HG02642 (cell line): ENCODE data around the gene RBMS3.

Source experiments
- ATAC-seq: cut with Tn5 transposase; IDR thresholded peaks from one replicate; pipeline ENCODE4 v1.9.1; 2021; ENCODE audit warnings: mild to moderate bottlenecking; ENCODE audit not compliant: unreplicated experiment, poor library complexity

RBMS3 gene

GRCh38 chr3:29594261-29594660 is 313.4 kb downstream of the RBMS3 start:
- ATAC-seq = no peak

- ATAC-seq = no peak
Observed at GRCh38 chr3:29597376-29598008, 316.6 kb downstream of the RBMS3 start.

- ATAC-seq = no peak
Observed at GRCh38 chr3:29601861-29602585, 321.2 kb downstream of the RBMS3 start.

GRCh38 chr3:29605845-29606244 is 325.0 kb downstream of the RBMS3 start:
- ATAC-seq = no peak

- no peak for ATAC-seq
Observed at GRCh38 chr3:29606416-29606815, 325.5 kb downstream of the RBMS3 start.

GRCh38 chr3:29608414-29609327 is 327.8 kb downstream of the RBMS3 start:
- ATAC-seq = no peak

GRCh38 chr3:29609328-29609811 is 328.5 kb downstream of the RBMS3 start:
- ATAC-seq = no peak

- ATAC-seq = no peak
Observed at GRCh38 chr3:29610781-29611180, 329.9 kb downstream of the RBMS3 start.

GRCh38 chr3:29611252-29611651 is 330.4 kb downstream of the RBMS3 start:
- no peak for ATAC-seq

GRCh38 chr3:29612536-29612935 is 331.7 kb downstream of the RBMS3 start:
- no peak for ATAC-seq

- ATAC-seq = no peak
Observed at GRCh38 chr3:29614954-29615353, 334.1 kb downstream of the RBMS3 start.

- ATAC-seq = no peak
Observed at GRCh38 chr3:29618395-29619282, 337.8 kb downstream of the RBMS3 start.

- no peak for ATAC-seq
Observed at GRCh38 chr3:29619676-29620075, 338.8 kb downstream of the RBMS3 start.

GRCh38 chr3:29627136-29628117 is 346.6 kb downstream of the RBMS3 start:
- ATAC-seq = no peak

- ATAC-seq = no peak
Observed at GRCh38 chr3:29628795-29629194, 347.9 kb downstream of the RBMS3 start.

GRCh38 chr3:29635888-29636287 is 355.0 kb downstream of the RBMS3 start:
- ATAC-seq = no peak

GRCh38 chr3:29637068-29637467 is 356.2 kb downstream of the RBMS3 start:
- no peak for ATAC-seq

- ATAC-seq = no peak
Observed at GRCh38 chr3:29639578-29640290, 358.9 kb downstream of the RBMS3 start.
